Ectodermal cell (in vitro differentiated cells): ENCODE results near the gene FADS6.

ENCODE experiments used
- H3K27ac ChIP-seq: 2 replicates; pipeline ENCODE4 v1.7.0; 2013; ENCODE audit warnings: mild to moderate bottlenecking, low read depth, low read length; ENCODE audit not compliant: insufficient read depth, poor library complexity, severe bottlenecking
- H3K27me3 ChIP-seq: 2 replicates; pipeline ENCODE4 v1.7.0; 2013; ENCODE audit warnings: mild to moderate bottlenecking, low read length; ENCODE audit not compliant: insufficient read depth, control insufficient read depth, poor library complexity, severe bottlenecking
- H3K36me3 ChIP-seq: one replicate; pipeline ENCODE4 v1.7.0; 2013; ENCODE audit warnings: low read length; ENCODE audit not compliant: control insufficient read depth, insufficient read depth
- H3K4me1 ChIP-seq: one replicate; pipeline ENCODE4 v1.7.0; 2013; ENCODE audit warnings: low read length; ENCODE audit not compliant: control insufficient read depth, insufficient read depth
- H3K4me3 ChIP-seq: 2 replicates; pipeline ENCODE4 v1.7.0; 2013; ENCODE audit warnings: low read depth, low read length, control low read depth; ENCODE audit not compliant: insufficient read depth
- H3K9me3 ChIP-seq: 2 replicates; pipeline ENCODE4 v1.7.0; 2013; ENCODE audit warnings: mild to moderate bottlenecking, low read length, moderate library complexity; ENCODE audit not compliant: control insufficient read depth
- WGBS, 2 experiments: methylation state at CpG; one replicate each; pipeline ENCODE4 v1.1.7; 2013; ENCODE audit warnings: missing lambda C conversion rate in 2 of 2; 5-methylcytosine and 5-hydroxymethylcytosine counted together

The FADS6 gene

GRCh38 chr17:74827800-74828199 lies 65.6 kb downstream of the FADS6 start:
- H3K9me3 ChIP-seq = no peaks in the 10 kb centered on the region
- H3K4me1 ChIP-seq = no peaks in the 10 kb centered on the region
- no peaks in the 10 kb centered on the region for H3K27me3 ChIP-seq
- no peaks in the 10 kb centered on the region for H3K36me3 ChIP-seq
- 96 to 97% methylated on average over 11 of the region's 11 CpGs for WGBS, 2 experiments
- no peak overlapping the region for H3K4me3 ChIP-seq
- H3K27ac ChIP-seq = no peak overlapping the region
